ENCODE data around the gene LETM1.

- TF ChIP-seq POLR2AphosphoS5 (IDR thresholded peaks at IDR 0.05) (no peak), CTCF (IDR thresholded peaks at IDR 0.05 in 8 of 11, conservative IDR thresholded peaks at IDR 0.05 in 3 of 11) (no peak), POLR2A (IDR thresholded peaks at IDR 0.05) (no peak)
Measured at GRCh38 chr4:1802151-1802715, 53.7 kb downstream of the LETM1 start.
